ENCODE results near the gene ILF3. TPM values are rescaled to one million over a fixed set of nuclear protein-coding genes. Genes with fewer than 3 reads are reported as not detected.

ILF3 gene
- total RNA-seq, 2 experiments from 2014 or later: 433 to 570 TPM

DNA sequence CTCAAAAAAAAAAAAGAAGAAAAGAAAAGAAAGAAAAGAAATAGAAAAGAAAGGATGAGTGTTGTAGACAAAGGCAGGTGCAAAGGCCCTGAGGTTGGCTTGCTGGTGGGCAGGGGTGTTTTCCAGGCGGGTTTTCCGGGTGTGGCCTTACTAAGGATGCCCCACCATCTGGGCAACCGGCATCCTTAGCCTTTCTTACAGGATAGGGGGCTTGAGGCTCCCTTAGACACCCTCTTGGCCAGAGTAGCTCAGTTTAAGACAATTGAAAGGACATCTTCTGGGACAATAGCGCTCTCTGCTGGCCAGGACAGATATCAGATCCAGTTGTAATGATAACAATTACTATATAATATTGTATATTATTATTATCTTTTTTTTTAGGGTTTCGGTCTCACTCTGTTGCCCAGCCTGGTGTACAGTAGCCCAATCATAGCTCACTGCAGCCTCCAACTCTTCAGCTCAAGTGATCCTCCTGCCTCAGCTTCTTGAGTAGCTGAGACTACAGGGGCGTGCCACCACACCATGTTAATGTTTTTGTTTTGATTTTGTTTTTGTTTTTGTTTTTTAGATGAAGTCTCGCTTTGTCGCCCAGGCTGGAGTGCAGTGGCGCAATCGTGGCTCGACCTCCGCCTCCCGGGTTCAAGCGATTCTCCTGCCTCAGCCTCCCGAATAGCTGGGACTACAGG, 45.6 kb downstream of the ILF3 start:
- no peak for ATAC-seq
- no peak overlapping the region for H3K27ac Mint-ChIP-seq
- no peaks in the 10 kb centered on the region for H3K27me3 Mint-ChIP-seq
- CTCF ChIA-PET: interaction anchor here (0.6 to 10.2 kb wide), 40 partner anchors 10 to 428 kb away, joined by 3 to 164 read pairs (median 4); partner anchors contain the start of genes DNM2, ICAM1 and TMED1
- H3K4me3 Mint-ChIP-seq: no peak overlapping the region
- POLR2A ChIA-PET: interaction anchor here (0.5 to 0.7 kb wide), 5 partner anchors 32 to 60 kb away, joined by 3 to 8 read pairs (median 3); no protein-coding TSS in a partner anchor
- H3K4me1 Mint-ChIP-seq: peaks cover 23% of the 10 kb centered on the region
- H3K9me3 Mint-ChIP-seq (ENCODE audit: low read depth): no peaks in the 10 kb centered on the region
- intact Hi-C loops (cut with DNase I, micrococcal nuclease): loop anchor here (1.0 to 10.0 kb wide), 7 partner anchors 45 to 222 kb away; partner anchors contain the start of genes KEAP1 (in 2 of the 2), CDKN2D (in 1 of the 2), ILF3 (in 1 of the 2) and KRI1 (in 1 of the 2)
- peaks cover 8% of the 10 kb centered on the region for H3K36me3 Mint-ChIP-seq (ENCODE audit: low read depth)
- peak; percentile 87 for DNase-seq

- Mint-ChIP-seq H3K4me3 (peak overlapping the region; percentile 91), H3K4me1 (peaks cover 10% of the 10 kb centered on the region), H3K36me3 (ENCODE audit: low read depth) (peaks cover 12% of the 10 kb centered on the region), H3K27me3 (no peaks in the 10 kb centered on the region), H3K27ac (peak overlapping the region; percentile 74), H3K9me3 (ENCODE audit: low read depth) (no peaks in the 10 kb centered on the region)
- intact Hi-C loops (cut with DNase I, micrococcal nuclease): loop anchor here (1.0 to 2.0 kb wide), 7 partner anchors 15 to 299 kb away; partner anchors contain the start of genes ILF3 (in 2 of the 2), CDC37 (in 1 of the 2), KEAP1 (in 1 of the 2) and KRI1 (in 1 of the 2)
- ChIA-PET CTCF (interaction anchor here (0.6 to 10.2 kb wide), 29 partner anchors 11 to 296 kb away, joined by 3 to 164 read pairs (median 4); partner anchors contain the start of genes DNM2 and TMED1), POLR2A (interaction anchor here (0.6 to 2.1 kb wide), 6 partner anchors 15 to 162 kb away, joined by 3 to 16 read pairs (median 4); partner anchors contain the start of genes DNM2 and TMED1)
- DNase-seq (peak; percentile 60), ATAC-seq (peak; percentile 43)
Measured at GRCh38 chr19:10701955-10702525, 47.9 kb downstream of the ILF3 start.

DNA sequence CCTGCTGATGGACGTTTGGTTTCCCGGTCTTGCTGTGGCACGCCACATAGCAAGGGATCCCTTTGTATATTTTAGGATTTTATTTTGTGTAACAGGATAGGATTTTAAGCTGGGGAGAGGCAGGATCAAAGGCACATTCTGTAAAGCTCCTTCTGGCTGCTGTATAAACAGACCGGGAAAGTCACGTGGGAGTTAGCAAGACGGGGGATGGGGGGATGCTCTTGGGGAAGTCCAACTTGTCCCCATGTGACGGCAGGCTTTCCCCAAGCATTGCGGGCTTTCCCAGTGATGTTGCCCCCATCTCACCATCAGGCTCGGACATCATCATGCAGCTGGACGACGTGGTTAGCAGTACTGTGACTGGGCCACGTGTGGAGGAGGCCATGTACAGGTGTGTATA, 52.8 kb downstream of the ILF3 start:
- CTCF ChIA-PET: interaction anchor here (2.7 kb wide), 1 partner anchor 10 kb away, joined by 12 read pairs; the partner anchor contains the start of gene DNM2
- no peaks in the 10 kb centered on the region for H3K9me3 Mint-ChIP-seq (ENCODE audit: low read depth)
- H3K36me3 Mint-ChIP-seq (ENCODE audit: low read depth): peaks cover 33% of the 10 kb centered on the region
- POLR2A ChIA-PET: no interaction called here
- H3K4me1 Mint-ChIP-seq: peaks cover 5% of the 10 kb centered on the region
- no peak overlapping the region for H3K4me3 Mint-ChIP-seq
- H3K27me3 Mint-ChIP-seq: no peaks in the 10 kb centered on the region
- intact Hi-C loops (cut with DNase I, micrococcal nuclease): no loop called here
- no peak overlapping the region for H3K27ac Mint-ChIP-seq
- ATAC-seq (no peak), DNase-seq (no peak)

- Mint-ChIP-seq H3K4me1 (peaks cover 3% of the 10 kb centered on the region), H3K9me3 (ENCODE audit: low read depth) (no peaks in the 10 kb centered on the region), H3K27me3 (no peaks in the 10 kb centered on the region), H3K27ac (no peak overlapping the region), H3K36me3 (ENCODE audit: low read depth) (peaks cover 29% of the 10 kb centered on the region), H3K4me3 (no peak overlapping the region)
- ChIA-PET CTCF (interaction anchor here (2.7 kb wide), 1 partner anchor 10 kb away, joined by 12 read pairs; the partner anchor contains the start of gene DNM2), POLR2A (no interaction called here)
- intact Hi-C loops (cut with DNase I, micrococcal nuclease): no loop called here
- no peak for DNase-seq
- no peak for ATAC-seq
Measured at GRCh38 chr19:10707440-10707839, 53.3 kb downstream of the ILF3 start.

DNA sequence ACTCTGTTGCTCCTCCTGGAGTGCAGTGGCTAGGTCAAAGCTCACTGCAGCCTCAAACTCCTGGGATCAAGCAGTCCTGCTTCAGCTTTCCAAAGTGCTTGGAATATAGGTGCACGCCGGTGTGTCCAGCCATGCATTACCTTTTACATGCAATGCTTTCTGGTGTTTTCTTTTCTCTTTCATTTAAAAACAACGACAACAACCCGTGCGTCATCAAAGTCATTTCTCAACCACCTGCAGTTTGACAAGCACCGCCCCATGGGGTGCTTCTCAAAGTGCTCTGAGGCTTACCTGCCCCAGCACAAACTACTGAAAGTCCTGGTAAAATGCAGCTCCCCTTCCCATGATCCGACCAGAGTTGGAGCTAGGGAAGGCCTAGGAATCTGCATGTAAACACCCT, 54.1 kb downstream of the ILF3 start:
- H3K4me3 Mint-ChIP-seq: no peak overlapping the region
- ChIA-PET CTCF (interaction anchor here (0.8 to 1.3 kb wide), 2 partner anchors 33 to 126 kb away, joined by 3 to 4 read pairs; no protein-coding TSS in a partner anchor), POLR2A (no interaction called here)
- ATAC-seq: no peak
- H3K4me1 Mint-ChIP-seq: peaks cover 5% of the 10 kb centered on the region
- no peaks in the 10 kb centered on the region for H3K9me3 Mint-ChIP-seq (ENCODE audit: low read depth)
- H3K27me3 Mint-ChIP-seq: no peaks in the 10 kb centered on the region
- intact Hi-C loops (cut with DNase I, micrococcal nuclease): no loop called here
- no peak overlapping the region for H3K27ac Mint-ChIP-seq
- peaks cover 31% of the 10 kb centered on the region for H3K36me3 Mint-ChIP-seq (ENCODE audit: low read depth)
- DNase-seq: no peak

GRCh38 chr19:10712045-10712444, 57.9 kb downstream of the ILF3 start:
- DNase-seq: no peak
- Mint-ChIP-seq H3K4me1 (peaks cover 13% of the 10 kb centered on the region), H3K9me3 (ENCODE audit: low read depth) (no peaks in the 10 kb centered on the region), H3K27me3 (no peaks in the 10 kb centered on the region), H3K27ac (peak overlapping the region; percentile 48), H3K4me3 (no peak overlapping the region), H3K36me3 (ENCODE audit: low read depth) (peaks cover 31% of the 10 kb centered on the region)
- ATAC-seq: no peak
- CTCF ChIA-PET: no interaction called here
- intact Hi-C loops (cut with DNase I, micrococcal nuclease): no loop called here
- POLR2A ChIA-PET: no interaction called here

DNA sequence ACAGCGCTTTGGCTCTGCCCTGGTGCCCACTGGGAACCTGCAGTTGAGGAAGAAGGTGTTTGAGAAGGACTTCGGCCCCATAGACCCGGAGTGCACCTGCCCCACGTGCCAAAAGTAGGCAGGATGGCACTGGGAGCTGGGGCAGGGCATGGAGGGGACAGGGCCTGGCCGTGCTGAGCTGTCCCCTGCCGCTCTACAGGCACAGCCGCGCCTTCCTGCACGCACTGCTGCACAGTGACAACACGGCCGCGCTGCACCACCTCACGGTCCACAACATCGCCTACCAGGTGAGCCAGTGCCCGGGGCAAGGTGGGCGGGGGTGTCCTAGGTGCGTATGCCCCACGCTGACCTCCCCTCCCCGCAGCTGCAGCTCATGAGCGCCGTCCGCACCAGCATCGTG, 58.6 kb downstream of the ILF3 start:
- no peaks in the 10 kb centered on the region for H3K9me3 Mint-ChIP-seq (ENCODE audit: low read depth)
- H3K4me1 Mint-ChIP-seq: peaks cover 16% of the 10 kb centered on the region
- H3K4me3 Mint-ChIP-seq: no peak overlapping the region
- no peak overlapping the region for H3K27ac Mint-ChIP-seq
- H3K36me3 Mint-ChIP-seq (ENCODE audit: low read depth): peaks cover 26% of the 10 kb centered on the region
- ChIA-PET POLR2A (no interaction called here), CTCF (interaction anchor here (1.4 kb wide), 1 partner anchor 152 kb away, joined by 4 read pairs; no protein-coding TSS in a partner anchor)
- DNase-seq (no peak), ATAC-seq (no peak)
- H3K27me3 Mint-ChIP-seq: no peaks in the 10 kb centered on the region
- intact Hi-C loops (cut with DNase I, micrococcal nuclease): no loop called here

DNA sequence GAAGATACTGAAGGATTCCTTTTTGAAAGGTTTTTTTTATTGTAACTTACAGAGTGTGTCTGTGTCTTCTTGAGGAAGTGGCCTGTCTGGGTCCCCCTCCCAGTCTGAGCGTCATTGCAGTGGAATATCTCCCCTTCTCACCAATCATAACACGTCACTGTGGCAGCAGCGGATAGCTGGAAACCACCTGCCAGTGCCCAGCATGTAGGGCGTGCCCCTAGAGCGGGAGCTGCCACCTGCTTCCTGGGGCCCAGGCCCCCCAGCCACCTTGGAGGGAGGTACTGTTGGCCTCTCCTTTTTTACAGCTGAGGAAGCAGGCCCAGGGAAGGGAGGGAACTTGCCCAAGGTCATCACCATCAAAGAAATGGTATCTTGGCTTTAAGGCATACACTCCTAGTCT, 59.2 kb downstream of the ILF3 start:
- no peak overlapping the region for H3K4me3 Mint-ChIP-seq
- intact Hi-C loops (cut with DNase I, micrococcal nuclease): no loop called here
- peak overlapping the region; percentile 69 for H3K27ac Mint-ChIP-seq
- ATAC-seq: no peak
- H3K4me1 Mint-ChIP-seq: peaks cover 16% of the 10 kb centered on the region
- H3K36me3 Mint-ChIP-seq (ENCODE audit: low read depth): peaks cover 23% of the 10 kb centered on the region
- ChIA-PET CTCF (interaction anchor here (0.6 to 1.4 kb wide), 2 partner anchors 106 to 151 kb away, joined by 3 to 4 read pairs; no protein-coding TSS in a partner anchor), POLR2A (no interaction called here)
- DNase-seq: peak; percentile 66
- H3K9me3 Mint-ChIP-seq (ENCODE audit: low read depth): no peaks in the 10 kb centered on the region
- no peaks in the 10 kb centered on the region for H3K27me3 Mint-ChIP-seq

DNA sequence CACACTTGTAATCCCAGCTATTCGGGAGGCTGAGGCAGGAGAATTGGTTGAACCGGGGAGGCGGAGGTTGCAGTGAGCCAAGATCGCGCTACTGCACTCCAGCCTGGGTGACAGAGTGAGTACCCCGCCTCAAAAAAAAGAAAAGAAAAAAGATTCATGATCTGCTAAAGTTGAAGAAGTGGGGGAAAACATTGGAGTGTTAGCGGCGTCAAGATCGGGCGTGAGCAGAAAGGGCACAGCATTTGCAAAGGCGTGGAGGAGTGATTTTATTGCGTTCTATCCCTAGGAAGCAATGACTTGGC, 62.9 kb downstream of the ILF3 start:
- peak overlapping the region; percentile 86 for H3K27ac Mint-ChIP-seq
- no peak for DNase-seq
- ATAC-seq: no peak
- H3K4me1 Mint-ChIP-seq: peaks cover 44% of the 10 kb centered on the region
- intact Hi-C loops (cut with DNase I, micrococcal nuclease): loop anchor here (1.0 to 5.0 kb wide), 21 partner anchors 16 to 658 kb away; partner anchors contain the start of genes CARM1 (in 1 of the 2), CDC37 (in 1 of the 2), ILF3 (in 1 of the 2) and KRI1 (in 1 of the 2)
- CTCF ChIA-PET: interaction anchor here (0.7 to 4.2 kb wide), 30 partner anchors 10 to 314 kb away, joined by 3 to 48 read pairs (median 8); partner anchors contain the start of genes CDC37, QTRT1 and TMED1
- no peaks in the 10 kb centered on the region for H3K27me3 Mint-ChIP-seq
- no peaks in the 10 kb centered on the region for H3K9me3 Mint-ChIP-seq (ENCODE audit: low read depth)
- peaks cover 11% of the 10 kb centered on the region for H3K36me3 Mint-ChIP-seq (ENCODE audit: low read depth)
- POLR2A ChIA-PET: interaction anchor here (0.6 to 3.4 kb wide), 11 partner anchors 13 to 156 kb away, joined by 3 to 21 read pairs (median 4); partner anchors contain the start of genes C19orf38, KRI1, QTRT1 and TMED1
- peak overlapping the region; percentile 97 for H3K4me3 Mint-ChIP-seq

DNA sequence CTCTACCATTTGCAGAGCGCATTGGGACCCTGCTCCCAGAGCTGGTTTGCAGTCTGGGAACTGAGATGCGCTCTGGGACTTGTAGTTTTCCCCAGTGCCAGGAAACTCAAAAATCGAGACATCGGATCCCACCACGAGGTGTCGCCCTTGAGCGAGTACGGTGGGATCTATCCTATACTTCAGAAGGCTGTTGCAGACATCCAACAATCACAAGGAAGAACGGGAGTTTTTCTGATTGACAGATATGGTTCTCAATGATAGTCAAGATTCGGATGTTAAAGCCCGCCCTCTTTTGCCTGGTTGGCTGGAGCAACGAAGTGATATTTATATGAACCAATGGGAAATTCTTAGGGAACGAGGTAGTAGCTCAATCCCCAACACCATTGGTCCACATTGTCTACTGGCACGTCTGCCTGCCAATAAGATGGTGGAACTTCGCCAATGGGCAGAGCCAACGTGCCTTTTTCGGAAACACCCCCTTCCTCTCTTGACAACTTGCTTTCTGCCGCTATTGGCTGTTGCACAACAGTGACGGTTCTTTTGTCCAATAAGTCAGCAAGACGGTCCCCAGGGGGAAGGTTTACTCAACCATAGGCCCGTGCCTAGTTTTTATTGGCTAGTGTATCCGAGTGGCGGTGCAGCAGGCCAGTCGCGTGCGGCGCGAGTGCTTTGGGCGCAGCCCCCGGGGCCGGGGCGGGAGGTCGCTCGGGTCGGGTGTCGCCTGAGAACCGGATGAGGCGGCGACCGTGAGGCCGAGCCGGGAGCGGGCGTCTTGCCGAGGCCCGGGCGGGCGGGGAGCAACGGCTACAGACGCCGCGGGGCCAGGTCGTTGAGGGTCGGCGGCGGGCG, 63.4 kb downstream of the ILF3 start, which contains the start of gene DNM2:
TSS of gene DNM2 (plus strand) at position 724 of the 849 bp plus-strand sequence. CDS start 164 bp downstream, outside the sequence.
- Mint-ChIP-seq H3K9me3 (ENCODE audit: low read depth) (no peaks in the 10 kb centered on the region), H3K27me3 (no peaks in the 10 kb centered on the region), H3K27ac (peak within 1 kb of the TSS; percentile 89), H3K4me3 (peak within 1 kb of the TSS; percentile 97), H3K36me3 (ENCODE audit: low read depth) (peaks cover 11% of the 10 kb centered on the region), H3K4me1 (peaks cover 45% of the 10 kb centered on the region)
- ChIA-PET POLR2A (interaction anchor here (0.6 to 3.4 kb wide), 11 partner anchors 13 to 157 kb away, joined by 3 to 21 read pairs (median 4); partner anchors contain the start of genes C19orf38, KRI1, QTRT1 and TMED1), CTCF (interaction anchor here (0.5 to 4.2 kb wide), 42 partner anchors 11 to 315 kb away, joined by 3 to 48 read pairs (median 4); partner anchors contain the start of genes CDC37, QTRT1 and TMED1)
- ATAC-seq: peak; percentile 92
- intact Hi-C loops (cut with DNase I, micrococcal nuclease): loop anchor here (1.0 to 5.0 kb wide), 23 partner anchors 14 to 658 kb away; partner anchors contain the start of genes CARM1 (in 1 of the 2), CDC37 (in 1 of the 2), ILF3 (in 1 of the 2) and KRI1 (in 1 of the 2)
- DNase-seq: peak; percentile 98

Data from activated CD4-positive, alpha-beta T cell treated with anti-CD3 and anti-CD28 coated beads for 36 hours (primary cell).